ENCODE data around the gene TRPM4.
"Not testable (repeated sequence)": the region's sequence is repeated elsewhere in the genome, so short reads cannot be mapped to it uniquely, and the experiment has no call there.

DNA sequence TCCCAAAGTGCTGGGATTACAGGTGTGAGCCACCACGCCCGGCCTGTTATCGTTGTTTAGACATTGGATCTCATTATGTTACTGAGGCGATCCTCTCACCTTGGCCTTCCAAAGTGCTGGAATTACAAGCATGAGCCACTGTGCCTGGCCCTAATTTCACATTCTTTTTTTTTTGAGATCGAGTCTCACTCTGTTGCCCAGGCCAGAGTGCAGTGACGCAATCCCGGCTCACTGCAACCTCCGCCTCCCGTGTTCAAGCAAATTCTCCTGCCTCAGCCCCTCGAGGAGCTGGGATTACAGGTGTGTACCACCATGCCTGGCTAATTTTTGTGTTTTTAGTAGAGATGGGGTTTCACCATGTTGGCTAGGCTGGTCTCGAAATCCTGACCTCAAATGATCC lies 34.3 kb upstream of the TRPM4 start:
- TF ChIP-seq CTCF (conservative IDR thresholded peaks at IDR 0.05 in 1 of 2, IDR thresholded peaks at IDR 0.05 in 1 of 2; ENCODE audit: extremely low read depth in 1 of 2, insufficient read depth in 1 of 2, low read depth in 1 of 2, low read length in 2 of 2); EZH2 (IDR thresholded peaks at IDR 0.05; ENCODE audit: borderline replicate concordance, low read length): not testable (repeated sequence)

Measured in mammary epithelial cell (primary cell).